Coronary artery (tissue), 2 donors: Measurements from ENCODE around the gene NFATC4.

Experiments used
- DNase-seq: peaks from one replicate; pipeline ENCODE4 v3.0.0-alpha.2; 2017; ENCODE audit warnings: low spot score
- H3K27ac ChIP-seq, 2 donors: fragments of 200-600 bp; sonication (generic); one replicate each; pipeline ENCODE4 v1.5.1; 2016 to 2019
- H3K4me3 ChIP-seq: fragments of 200-600 bp; sonication (generic); 2 replicates; pipeline ENCODE4 v1.5.1; 2016; ENCODE audit warnings: mild to moderate bottlenecking, moderate library complexity
- CTCF ChIP-seq: fragments of 200-600 bp; sonication (generic); IDR thresholded peaks from one replicate; pipeline ENCODE4 v1.5.1; 2019; ENCODE audit warnings: antibody characterized with exemption

Gene NFATC4

DNA sequence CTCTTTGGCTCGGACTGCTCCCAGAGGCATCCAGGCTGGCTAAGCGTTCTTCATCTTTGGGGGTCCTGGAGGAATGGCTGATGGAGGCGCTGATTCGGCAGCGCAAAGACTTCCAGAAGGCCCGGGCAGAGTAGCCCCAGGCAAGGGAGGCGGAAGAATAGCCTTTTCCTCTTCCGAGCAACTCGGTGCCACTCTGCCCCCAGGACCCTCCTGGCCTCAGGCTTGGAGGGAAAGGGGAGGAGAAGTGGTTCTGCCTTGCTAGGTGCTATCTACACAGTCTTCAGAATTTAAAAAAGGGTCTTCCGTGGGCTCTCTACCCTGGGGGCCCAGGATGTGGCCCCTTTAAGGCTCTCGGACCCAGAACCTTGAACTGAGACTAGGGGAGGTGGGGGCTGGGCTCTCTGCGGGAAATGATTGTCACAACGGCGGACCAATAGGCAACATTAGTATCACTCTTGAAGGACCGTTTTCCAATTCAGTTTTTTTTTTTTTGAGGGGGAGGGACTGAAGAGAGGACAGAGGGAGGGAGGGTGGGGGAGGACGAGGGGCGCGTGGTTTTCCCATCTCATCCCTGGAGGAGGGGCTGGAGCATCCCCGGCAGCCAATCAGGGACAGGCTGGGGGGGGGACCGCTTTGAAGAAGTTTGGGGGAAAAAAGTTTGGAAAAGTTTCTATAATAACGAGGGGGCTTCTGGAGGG is at the start of gene NFATC4:
TSS of gene NFATC4 (plus strand) at position 671 of the 698 bp plus-strand sequence. CDS start 157 bp downstream, outside the sequence.
- DNase-seq = peak; percentile 94
- TF ChIP-seq CTCF = no peak
- peak within 1 kb of the TSS; percentile 88 for H3K4me3 ChIP-seq
- H3K27ac ChIP-seq = peak within 1 kb of the TSS; percentile 97 to 99

- TF ChIP-seq CTCF = no peak
- DNase-seq = no peak
- Histone ChIP-seq H3K27ac (no peak overlapping the region), H3K4me3 (no peak overlapping the region)
These were observed 46.6 kb upstream of the NFATC4 start for GRCh38 chr14:24321212-24321975.

DNA sequence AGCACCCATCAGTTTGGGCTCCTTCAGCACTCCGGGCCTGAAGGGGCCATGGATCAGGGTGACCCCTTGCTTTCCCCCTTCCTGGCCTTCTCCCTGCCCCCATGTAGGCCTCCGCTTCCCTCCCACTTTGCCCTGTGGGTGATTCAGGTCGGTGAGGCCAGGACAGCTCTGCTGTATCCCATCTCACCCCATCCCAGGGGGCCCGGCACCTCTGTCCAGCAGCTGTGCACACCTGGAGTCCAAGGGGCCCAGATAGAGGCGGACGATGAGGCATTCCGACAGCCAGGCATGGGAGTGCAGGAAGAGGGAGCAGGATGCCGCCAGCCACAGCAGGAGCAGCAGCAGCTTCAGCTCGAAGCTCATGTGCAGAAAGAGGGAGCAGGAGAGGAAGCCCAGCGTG is 45.3 kb upstream of the NFATC4 start:
- Histone ChIP-seq H3K4me3 (no peak overlapping the region), H3K27ac (no peak overlapping the region)
- DNase-seq = no peak
- no peak for TF ChIP-seq CTCF

GRCh38 chr14:24323341-24323740 is 44.6 kb upstream of the NFATC4 start:
- H3K27ac ChIP-seq = no peak overlapping the region
- no peak for DNase-seq
- no peak for TF ChIP-seq CTCF
- H3K4me3 ChIP-seq = no peak overlapping the region

DNA sequence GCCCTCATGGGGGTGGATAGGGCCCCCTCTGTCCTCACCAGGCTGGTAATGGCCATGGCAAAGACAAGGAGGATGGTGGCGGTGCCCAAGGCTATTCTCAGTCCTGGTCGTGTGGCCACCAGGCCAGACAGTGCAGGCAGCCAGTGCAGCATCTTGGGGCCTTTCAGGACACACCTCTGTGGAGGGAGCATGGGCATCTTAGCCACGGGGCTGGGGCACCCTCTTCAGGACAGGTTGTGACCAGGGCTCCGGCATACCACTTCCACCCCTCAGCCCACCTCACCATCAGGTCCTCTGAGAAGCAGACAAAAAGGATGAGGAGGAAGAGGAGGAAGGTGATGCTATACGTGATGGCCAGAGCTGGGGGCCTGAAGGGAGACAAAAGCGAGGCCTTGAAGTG is 44.0 kb upstream of the NFATC4 start:
- no peak overlapping the region for H3K27ac ChIP-seq
- no peak for TF ChIP-seq CTCF
- DNase-seq = no peak
- no peak overlapping the region for H3K4me3 ChIP-seq

GRCh38 chr14:24325041-24325530 is 42.9 kb upstream of the NFATC4 start:
- Histone ChIP-seq H3K27ac (no peak overlapping the region), H3K4me3 (no peak overlapping the region)
- no peak for DNase-seq
- no peak for TF ChIP-seq CTCF
